HG02798 (cell line): ENCODE results near the gene VNN1.

Experiments used
- ATAC-seq: cut with Tn5 transposase; IDR thresholded peaks from one replicate; pipeline ENCODE4 v1.9.1; 2021; ENCODE audit warnings: mild to moderate bottlenecking; ENCODE audit not compliant: unreplicated experiment, poor library complexity

The VNN1 gene, protein sequence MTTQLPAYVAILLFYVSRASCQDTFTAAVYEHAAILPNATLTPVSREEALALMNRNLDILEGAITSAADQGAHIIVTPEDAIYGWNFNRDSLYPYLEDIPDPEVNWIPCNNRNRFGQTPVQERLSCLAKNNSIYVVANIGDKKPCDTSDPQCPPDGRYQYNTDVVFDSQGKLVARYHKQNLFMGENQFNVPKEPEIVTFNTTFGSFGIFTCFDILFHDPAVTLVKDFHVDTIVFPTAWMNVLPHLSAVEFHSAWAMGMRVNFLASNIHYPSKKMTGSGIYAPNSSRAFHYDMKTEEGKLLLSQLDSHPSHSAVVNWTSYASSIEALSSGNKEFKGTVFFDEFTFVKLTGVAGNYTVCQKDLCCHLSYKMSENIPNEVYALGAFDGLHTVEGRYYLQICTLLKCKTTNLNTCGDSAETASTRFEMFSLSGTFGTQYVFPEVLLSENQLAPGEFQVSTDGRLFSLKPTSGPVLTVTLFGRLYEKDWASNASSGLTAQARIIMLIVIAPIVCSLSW

GRCh38 chr6:132713352-132714134 is at the start of gene VNN1:
Gene VNN1 (minus strand): TSS chr6:132714055. CDS start chr6:132714035, 20 bp downstream.
- ATAC-seq, result peak; percentile 50

- ATAC-seq, result peak; percentile 92
Observed at GRCh38 chr6:132763269-132763668, 49.4 kb upstream of the VNN1 start.

- ATAC-seq, result peak; percentile 38
Observed at GRCh38 chr6:132760256-132760655, 46.4 kb upstream of the VNN1 start.

GRCh38 chr6:132758689-132759088 is 44.8 kb upstream of the VNN1 start:
- no peak for ATAC-seq

GRCh38 chr6:132752255-132752654 is 38.4 kb upstream of the VNN1 start:
- no peak for ATAC-seq

DNA sequence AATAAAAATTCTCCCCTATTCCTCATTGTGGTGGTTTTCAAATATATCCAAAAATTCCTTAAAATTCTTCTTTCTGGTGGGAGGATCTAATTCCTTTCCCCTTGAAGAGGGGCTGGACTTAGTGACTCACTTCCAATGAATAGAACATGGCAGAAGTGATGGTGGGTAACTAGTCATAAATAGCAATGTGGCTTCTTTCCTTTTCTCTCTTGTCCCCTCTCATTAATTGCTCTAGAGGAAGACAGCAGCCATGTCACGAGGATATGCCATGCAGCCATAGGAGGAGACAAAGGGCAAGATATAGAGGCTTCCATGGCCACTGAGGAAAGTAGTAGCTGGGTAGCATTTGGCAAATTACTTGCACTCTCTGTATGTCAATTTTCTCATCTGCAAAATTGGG is 38.0 kb upstream of the VNN1 start:
- ATAC-seq, result no peak

DNA sequence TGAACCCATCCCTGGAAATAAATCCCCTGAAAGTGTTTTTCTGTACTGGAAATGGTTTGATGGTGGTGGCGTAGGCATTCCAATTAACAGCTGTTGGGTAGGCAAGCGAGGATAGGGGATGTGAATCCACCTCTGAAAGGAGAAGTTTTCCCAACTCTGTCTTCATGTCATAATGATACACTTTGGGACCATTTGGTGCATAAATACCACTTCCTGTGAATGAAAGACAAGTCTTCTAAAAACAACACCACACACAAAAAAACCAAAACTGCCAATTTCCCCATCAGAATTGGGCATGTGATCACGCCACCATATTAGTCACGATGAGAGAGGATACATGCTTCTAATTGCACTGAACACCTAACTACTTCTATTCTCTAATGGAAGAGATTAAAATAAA is 37.5 kb upstream of the VNN1 start:
- peak; percentile 27 for ATAC-seq

DNA sequence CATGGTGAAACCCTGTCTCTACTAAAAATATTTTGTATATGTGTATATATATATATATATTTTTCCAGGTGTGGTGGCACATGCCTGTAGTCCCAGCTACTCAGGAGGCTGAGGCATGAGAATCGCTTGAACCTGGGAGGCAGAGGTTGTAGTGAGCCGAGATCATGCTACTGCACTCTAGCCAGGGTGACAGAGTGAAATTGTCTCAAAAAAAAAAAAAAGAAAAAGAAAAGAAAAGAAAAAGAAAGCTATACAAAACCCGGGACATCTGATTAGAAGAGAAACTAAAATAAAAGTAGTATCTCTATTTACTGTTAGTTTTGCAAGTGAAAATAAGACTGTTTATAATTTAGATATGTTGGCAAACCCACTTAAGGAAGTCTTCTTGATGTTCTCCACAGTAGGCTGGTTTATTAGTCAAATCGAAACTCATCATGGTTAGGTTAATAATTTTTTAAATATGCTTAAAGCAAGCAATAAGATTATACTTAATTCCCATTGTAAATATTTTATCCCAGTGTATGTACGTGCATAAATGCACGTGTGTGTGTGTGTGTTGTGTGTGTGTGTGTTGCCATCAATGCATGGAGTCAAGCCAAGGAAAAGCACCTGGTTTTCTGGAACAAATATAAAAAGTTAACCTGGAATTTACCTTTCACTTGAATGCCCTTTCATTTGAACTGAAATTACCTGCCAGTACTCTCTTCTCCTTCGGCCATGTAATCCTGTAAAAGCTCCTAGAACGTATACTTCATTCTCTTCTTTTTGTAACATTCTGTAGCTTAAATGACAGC is 36.8 kb upstream of the VNN1 start:
- peak; percentile 92 for ATAC-seq

GRCh38 chr6:132749111-132749510 is 35.3 kb upstream of the VNN1 start:
- ATAC-seq, result no peak

- ATAC-seq, result no peak
Observed at GRCh38 chr6:132748446-132748845, 34.6 kb upstream of the VNN1 start.

GRCh38 chr6:132746048-132746447 is 32.2 kb upstream of the VNN1 start:
- ATAC-seq, result no peak

GRCh38 chr6:132742495-132742894 is 28.6 kb upstream of the VNN1 start:
- ATAC-seq, result no peak

- ATAC-seq, result no peak
Observed at GRCh38 chr6:132741281-132741680, 27.4 kb upstream of the VNN1 start.

DNA sequence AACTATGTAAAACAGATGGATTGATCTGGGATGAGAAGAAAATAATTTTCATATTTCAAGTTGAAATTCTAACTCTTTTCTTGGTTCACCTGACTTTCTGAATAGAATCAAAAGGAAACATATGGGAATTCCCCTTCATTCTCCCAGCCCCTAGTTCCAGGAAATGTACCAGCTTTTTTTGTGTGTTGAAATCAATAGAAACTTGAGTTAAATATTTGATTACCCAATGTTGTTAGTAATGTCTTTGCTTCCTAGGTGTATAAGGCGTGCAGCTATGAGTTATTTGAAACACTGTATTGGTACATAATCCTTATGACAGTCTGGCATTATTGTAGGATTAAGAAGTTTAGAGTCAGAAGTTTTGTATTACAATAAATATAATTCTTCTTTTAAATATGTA is 22.4 kb upstream of the VNN1 start:
- ATAC-seq, result no peak

GRCh38 chr6:132734694-132735236 is 20.9 kb upstream of the VNN1 start:
- no peak for ATAC-seq

GRCh38 chr6:132733814-132734213 is 20.0 kb upstream of the VNN1 start:
- ATAC-seq, result no peak

GRCh38 chr6:132733283-132733682 is 19.4 kb upstream of the VNN1 start:
- no peak for ATAC-seq

GRCh38 chr6:132731086-132731485 is 17.2 kb upstream of the VNN1 start:
- ATAC-seq, result no peak

DNA sequence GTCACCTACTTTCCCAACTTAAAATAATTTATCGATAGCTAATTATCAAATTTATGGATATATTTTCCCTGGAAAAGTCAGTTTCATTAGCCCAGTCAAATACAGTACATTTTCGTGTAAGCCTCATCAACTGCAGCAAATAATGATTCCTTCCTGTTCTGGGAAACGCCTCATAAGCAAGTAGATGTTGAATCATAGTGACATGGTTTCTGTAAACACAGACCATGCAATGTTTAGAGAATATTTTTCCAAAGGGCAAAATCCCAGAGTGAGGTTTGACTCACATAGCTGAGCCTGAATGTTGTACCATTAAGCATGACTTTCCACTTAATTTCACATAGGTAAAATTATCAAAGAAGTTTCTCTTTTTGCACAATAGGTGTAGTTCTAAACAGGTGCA is 16.7 kb upstream of the VNN1 start:
- ATAC-seq, result no peak

DNA sequence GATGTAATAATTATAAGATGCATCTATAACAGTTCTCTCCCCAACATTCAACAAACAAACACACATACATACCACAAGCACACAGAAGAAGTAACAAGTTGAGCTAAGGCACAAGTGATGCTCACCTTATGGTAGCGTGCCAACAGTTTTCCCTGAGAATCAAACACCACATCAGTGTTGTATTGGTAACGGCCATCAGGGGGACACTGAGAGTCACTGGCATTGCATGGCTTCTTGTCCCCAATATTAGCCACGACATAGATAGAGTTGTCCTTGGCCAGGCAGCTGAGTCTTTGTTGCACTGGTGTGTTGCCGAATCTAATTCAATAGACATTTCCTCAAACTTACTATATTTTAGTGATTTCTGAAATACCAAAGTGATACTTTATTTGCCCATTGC is 14.8 kb upstream of the VNN1 start:
- ATAC-seq, result no peak
